COLO829 (cell line): ENCODE measurements around the gene NHLH1.
"Not testable (repeated sequence)": the region's sequence is repeated elsewhere in the genome, so short reads cannot be mapped to it uniquely, and the experiment has no call there.

Source experiments
- DNase-seq: peaks from one replicate; pipeline ENCODE4 v3.0.0; 2012; ENCODE audit warnings: low spot score

The NHLH1 gene

DNA sequence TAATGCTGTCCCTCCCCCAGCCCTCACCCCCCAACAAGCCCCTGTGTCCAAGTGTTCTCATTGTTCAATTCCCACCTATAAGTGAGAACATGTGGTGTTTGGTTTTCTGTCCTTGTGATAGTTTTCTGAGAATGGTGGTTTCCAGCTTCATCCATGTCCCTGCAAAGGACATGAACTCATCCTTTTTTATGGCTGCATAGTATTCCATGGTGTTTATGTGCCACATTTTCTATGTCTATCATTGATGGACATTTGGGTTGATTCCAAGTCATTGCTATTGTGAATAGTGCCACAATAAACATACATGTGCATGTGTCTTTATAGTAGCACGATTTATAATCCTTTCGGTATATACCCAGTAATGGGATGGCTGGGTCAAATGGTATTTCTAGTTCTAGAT is 17.9 kb downstream of the NHLH1 start:
- not testable (repeated sequence) for DNase-seq

DNA sequence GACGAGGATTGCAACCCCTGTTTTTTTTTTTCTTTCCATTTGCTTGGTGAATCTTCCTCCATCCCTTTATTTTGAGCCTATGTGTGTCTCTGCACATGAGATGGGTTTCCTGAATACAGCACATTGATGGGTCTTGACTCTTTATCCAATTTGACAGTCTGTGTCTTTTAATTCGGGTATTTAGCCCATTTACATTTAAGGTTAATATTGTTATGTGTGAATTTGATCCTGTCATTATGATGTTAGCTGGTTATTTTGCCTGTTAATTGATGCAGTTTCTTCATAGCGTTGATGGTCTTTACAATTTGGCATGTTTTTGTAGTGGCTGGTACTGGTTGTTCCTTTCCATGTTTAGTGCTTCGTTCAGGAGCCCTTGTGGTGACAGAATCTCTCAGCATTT is 21.5 kb downstream of the NHLH1 start:
- not testable (repeated sequence) for DNase-seq

DNA sequence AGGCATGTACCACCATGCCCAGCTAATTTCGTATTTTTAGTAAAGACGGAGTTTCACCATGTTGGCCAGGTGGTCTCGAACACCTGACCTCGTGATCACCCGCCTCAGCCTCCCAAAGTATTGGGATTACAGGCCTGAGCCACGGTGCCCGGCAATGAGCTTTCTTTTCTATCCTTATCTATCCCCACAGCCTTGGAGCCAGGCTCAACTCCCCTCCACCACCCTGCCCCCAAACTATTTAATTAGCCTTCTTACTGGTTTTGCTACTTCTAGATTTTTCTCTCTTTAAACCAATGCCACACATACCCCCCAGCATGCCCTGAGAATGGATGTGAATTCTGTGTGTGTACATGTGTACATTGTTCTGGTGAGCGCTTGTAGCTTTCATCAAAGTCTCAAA is 27.8 kb downstream of the NHLH1 start:
- DNase-seq: no peak

DNA sequence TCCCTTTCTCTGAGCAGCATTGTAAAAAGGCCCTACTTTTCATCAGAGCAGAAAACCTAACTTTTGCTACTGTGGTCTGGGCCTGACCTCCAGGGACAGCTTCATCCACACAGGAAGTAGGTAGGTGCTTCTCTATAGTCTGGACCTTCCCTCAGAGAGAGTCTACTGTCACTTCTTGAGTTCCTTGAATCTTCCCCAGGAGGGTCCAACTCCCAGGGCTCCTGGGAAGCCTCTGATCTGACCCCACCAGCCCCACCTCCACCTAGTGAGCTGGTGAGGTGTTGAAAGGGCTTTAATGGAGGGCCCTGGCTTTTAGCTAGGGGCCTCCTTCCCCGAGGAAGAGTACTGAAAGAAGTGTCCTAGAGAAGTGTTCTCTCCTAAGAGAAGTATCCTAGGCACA is 30.8 kb downstream of the NHLH1 start:
- no peak for DNase-seq

DNA sequence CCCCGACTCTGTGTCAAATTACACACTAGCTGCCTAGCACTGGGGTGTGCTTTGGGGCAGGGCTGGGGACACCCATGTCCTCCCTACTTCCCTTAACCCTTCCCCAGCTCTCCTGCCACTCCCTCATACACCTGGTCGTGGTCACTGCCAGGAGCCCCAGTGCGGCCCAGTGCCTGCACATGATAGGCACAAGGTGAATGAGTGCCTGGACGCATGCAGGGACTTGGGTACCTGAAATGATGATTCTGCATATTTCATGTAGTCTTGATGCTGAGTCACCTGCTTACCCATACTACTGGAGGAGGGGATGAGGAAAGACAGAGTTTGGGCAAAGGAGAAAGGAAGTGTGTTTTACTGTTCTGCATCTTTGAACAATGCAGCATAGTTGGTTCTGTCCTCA is 32.0 kb downstream of the NHLH1 start:
- DNase-seq: no peak

DNA sequence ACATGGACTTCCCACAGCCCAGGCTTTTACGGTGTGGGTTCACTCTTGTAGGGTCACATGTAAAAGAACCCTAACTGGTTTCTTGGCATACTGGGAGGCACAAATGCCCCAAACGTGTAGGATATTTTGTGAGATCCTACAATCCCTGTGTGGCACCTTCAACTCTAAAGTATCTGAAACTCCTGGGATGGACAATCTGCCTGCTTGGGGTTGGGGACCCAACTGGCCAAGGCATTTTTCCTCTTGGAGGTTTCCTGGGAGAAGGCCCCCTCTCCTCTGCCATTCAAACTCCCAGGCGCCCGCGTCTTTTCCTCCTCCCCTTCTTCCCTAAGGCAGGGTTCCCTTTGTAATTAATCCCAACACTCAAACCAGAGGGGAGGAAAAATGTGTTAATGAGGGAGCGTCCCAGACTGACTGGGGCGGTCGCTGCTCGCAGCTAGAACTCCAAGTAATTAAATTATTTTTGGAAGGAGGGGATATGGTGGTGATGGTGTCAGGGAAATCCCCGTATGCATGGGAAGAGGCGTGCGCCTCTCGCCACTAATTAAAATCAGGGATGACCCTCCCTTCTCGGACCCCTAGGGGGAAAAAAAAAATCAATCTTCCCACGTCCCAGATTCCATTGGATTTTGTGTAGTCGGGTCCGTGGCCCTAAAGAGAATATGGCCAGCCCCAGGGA is 32.8 kb downstream of the NHLH1 start:
- no peak for DNase-seq

DNA sequence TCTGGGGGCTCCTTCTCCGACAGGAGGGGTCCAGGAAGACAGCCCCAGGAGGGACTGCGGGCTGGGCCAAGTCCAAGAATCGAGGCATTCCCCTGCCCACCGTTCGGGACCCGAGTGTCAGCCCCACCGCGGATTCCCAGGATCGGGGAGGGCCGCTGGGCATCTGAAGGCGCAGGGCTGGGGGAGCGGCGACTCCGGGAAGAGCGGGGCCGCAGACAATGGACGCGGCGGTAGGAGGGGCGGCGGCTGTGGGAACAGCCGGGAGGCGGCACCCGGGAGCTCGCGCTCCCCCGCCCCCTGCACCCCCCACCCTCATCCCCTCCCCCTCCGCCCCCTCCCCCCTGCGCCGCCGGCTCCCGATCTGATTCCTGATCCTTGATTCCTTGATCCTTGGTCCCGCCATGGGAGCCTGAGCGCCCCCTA is 33.4 kb downstream of the NHLH1 start, which contains the start of gene VANGL2:
Gene VANGL2 (plus strand): TSS at position 342 of the 423 bp plus-strand sequence. CDS start 15,274 bp downstream, outside the sequence.
- peak; percentile 93 for DNase-seq

DNA sequence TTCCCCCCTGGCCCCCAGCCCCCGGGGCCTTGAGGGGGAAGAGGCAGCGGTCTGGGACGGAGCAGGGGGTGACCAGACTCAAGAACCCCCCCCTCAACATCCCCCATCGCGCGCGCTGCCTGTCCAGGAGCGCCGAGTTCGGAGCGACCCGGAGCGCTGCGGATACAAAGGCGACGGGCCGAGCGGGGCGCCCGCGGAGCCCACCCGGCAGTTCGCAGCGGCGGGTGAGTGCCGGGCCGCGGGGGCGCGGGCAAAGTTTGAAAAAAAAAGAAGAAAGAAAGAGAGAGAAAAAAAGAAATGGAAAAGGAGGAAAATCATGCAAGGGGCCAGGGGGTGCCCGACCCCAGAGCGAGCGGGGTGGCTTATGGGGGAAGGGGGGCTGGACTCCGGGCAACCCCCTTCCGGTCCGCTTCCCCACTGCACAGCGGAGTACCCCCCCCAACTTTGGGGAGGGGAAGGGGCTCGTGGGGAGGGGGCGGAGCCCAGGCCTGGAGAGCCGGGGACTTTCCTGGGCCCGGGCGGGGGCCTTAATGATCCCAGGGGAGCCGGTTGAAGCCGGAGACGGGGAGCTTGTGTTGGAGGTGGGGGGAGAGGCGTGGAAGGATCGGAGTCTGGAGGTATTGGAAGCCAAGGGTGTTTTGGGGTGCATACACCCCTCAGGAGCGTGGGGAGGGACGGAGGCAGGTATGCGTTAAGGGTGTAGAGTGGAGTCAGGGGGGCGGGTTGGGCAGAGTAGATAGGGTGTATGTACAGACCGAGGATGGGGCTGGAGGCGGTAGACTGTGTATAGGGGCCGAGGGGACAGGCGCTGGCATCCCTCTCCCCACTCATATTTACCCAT is 34.0 kb downstream of the NHLH1 start:
- no peak for DNase-seq

DNA sequence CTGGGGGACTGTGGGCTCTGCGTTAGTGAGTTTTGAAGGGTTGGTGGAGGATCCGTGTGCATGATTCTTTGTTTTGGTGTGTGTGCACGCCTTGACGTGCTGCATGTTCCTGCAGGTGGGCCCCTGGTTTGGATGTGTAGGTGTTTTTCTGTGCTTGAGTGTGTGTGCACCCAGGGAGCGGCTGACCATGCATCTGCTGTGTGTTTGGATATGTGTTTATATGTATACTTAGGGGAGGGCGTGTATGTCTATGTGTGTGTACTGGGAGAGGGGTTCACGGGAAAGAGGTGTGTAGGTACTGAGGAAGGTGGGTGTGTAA is 34.6 kb downstream of the NHLH1 start:
- DNase-seq: no peak

DNA sequence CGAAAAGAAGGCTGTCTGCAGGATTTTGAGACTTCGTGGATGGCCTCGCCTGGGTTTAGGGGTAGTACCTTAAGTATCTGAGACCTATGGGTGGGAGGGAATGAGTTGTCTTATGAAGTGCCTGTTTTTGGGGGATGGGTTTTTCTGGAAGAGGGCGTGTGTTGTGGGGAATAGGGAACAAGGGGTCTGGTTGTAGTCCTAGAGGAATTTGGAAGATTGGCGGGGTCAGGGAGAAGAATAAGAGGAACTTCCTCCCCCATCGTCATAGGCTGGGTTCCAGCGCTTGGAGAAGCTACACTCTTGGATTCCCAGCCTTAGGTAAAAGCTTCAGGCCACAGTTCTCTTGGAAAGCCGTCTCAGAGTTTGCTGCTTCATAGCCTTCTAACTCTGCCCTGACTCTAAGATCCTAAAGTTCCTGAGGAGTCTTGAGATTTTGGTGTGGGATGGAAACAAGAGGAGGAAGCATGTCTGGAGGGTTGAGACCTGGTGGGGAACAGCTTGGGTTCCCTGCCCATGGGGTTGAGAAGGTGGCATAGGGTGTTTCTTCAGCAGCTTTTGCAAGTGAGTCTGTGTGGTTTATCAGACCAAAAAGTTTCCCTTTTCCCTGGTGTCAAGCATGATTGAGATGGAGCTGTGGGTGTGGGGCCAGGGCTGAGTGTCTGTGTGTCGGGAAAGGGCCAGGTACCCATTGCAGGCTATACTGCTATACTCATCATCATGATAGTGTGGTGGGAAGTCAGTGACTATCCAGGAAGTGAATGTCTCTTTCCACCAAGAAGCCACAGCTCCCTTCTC is 35.3 kb downstream of the NHLH1 start:
- DNase-seq: no peak

DNA sequence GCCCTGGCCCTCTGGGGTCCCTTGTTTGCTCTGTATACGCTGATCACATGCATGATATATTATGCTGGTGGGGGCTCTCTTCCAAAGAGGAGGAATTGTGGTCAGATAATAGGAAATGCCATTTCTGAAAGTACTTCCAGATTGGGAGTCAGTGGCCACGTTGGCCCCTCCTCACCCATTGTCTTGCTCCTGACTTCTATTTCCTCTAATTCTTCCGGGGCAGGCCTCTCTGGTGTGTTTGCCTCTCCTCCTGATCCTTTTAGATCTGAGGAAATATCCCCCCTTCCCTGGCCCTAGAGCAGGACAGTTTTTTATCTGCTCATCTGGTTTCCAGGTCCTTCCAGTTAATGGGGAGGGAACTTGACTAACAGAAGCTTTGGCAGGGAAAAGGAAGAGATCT is 36.4 kb downstream of the NHLH1 start:
- DNase-seq: no peak

DNA sequence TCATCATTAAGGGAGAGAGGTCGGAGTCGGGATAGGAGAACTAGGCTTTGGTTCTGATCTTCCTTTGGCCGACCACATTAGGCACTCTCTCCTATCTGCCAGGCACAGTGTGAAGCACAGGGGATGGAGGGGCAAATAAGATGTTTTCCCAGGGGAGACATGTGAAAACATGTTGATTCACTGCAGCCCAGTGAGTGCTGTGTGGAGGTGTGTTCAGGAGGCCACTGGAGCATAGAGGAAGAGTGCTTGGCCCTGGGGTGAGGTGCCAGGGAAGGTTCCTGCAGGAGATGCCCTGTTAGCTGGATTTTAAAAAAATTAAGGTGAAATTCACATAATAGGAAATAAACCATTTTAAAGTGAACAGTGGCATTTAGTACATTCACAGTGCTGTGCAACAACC is 37.2 kb downstream of the NHLH1 start:
- DNase-seq: no peak

DNA sequence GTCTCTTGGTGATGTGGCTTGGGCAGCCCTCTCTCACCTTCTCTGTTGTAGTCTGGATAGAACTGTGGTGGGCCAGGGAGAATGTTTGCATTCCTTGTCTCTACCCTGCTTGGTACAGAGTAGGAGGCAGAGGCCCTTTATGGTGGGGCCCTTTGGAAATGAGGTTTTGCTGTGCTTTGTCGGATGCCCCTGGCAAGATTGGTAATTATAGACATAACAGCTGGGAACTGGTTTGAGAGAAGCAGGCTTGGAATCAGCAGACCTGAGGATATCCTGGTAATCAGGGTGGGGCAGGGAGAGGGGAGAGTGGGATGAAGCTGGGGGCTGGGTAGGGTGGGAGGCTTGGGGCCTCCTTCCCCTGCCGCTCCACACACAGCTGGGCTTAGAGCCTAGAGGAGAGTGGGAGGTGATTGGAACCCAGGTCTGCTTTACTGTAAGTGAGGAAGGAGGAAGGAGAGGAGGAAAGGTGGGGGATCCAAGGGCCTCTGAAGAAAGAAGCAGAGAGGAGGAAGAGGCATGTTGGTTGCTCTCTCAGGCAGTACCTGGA is 38.5 kb downstream of the NHLH1 start:
- no peak for DNase-seq

DNA sequence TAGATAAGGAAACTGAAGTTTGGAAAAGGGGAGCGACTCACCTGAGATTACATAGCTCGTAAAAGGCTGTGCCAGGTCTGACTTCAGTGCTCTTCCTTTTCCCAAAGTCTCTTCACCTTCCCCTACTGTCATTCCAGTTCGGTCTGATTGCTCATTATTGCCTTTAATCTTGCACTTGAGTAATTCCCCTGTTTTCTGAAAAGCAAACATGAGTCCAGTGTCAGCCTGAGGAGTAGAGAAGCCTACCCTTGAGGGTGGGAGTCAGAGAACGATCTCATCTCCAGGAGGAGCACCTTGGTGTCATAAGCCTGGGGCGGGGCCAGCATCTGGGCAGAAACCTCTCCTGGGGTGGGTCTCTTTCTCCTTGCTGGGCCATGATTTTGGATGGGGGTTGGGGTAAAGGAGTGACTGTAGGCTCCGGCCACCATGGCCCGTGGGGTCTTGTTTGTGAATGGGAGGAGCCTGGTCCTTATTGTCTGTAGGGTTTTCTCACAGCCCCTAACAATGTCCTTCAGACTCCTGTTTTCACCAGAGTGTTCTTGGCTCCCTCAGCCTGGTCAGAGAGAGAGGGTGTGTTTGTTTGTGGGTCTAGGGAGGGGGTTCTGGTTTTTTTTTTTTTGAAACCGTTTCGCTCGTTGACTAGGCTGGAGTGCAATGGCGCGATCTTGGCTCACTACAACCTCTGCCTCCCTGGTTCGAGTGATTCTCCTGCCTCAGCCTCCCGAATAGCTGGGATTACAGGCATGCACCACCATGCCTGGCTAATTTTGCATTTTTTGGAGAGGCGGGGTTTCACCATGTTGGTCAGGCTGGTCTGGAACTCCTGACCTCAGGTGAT is 39.5 kb downstream of the NHLH1 start:
- DNase-seq: no peak

DNA sequence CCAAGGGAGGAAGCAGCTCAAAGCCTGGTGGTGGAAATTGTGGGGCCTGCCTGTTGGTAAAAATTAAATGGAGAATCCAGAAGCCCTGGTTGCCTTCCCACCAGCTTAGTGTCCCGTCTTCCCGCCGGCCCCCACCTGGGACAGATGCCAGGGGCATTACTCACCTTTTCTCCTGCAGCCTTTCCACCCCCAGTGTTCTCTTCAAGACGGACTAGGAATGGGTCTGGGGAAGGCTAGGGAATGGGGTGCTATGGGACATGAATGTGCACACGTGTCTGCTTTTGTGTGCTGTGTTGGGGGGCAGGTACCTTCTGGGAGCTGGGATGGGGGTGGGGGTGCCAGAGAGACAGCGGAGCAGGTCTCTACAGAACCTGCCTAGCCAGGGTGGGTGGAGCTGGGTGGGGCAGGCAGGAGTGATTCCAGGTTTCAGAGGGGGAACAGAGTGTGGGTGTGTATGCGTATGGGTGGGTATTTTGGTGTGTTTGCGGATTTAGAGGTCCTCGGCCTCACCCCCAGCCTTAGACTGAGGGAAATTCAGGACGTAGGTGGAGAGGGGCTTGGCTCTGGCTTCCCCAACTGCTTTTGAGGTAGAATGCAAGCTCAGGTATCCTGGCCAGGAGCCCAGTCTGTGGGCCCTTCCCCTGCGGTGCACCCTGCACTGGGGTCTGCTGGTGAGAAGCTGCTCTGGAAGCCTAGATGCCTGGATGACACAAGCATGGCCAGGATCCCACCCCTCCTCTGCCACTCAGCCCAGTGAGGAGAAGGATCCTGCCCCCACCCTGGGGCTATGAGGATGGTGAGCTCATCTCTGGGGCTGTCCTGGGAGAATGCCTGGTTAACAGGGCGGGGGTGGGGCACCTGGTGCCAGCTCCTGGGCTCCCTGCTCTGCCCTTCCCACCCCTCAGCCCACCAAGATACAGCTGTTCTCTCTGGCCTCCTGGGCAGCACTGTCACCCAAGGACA is 41.2 kb downstream of the NHLH1 start:
- DNase-seq: no peak

DNA sequence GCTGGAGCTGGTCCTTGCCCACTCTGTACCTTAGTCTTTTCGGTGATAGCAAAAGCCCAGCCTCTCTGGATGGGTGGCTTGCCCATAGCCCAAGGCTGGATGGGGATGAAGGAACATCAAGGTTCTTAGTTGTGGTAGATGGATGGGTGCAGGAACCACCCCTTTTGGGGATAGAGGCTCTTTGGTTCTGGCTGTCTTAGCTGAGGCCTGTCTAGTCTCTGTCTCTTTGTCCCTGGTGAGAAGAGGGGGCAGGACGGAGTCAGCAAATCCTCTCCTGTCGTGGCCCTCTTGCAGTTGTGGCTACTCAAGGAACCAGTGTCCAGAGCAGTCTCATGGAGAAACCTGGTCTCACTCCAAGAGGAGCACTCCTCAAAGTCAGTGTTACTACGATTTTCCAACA is 42.0 kb downstream of the NHLH1 start:
- DNase-seq: no peak

DNA sequence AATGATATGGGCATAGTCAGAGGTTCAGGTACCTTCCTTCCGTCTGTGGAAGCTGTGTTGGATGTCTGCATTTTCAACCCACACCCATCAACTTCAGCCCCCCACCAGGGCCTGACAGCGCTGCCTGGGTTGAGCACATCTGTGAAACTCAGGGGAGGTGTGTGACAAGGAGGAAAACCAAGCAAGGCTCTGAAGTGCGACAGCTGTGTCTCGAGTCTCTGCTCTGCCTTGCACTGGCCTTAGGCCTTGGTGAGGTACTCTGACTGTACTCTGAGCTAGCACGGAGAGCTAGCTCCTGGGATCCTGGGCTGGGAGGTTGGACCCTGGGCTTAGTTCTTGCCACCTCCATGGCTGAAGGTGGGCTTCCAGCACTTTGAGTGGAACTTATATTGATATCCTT is 42.6 kb downstream of the NHLH1 start:
- no peak for DNase-seq

DNA sequence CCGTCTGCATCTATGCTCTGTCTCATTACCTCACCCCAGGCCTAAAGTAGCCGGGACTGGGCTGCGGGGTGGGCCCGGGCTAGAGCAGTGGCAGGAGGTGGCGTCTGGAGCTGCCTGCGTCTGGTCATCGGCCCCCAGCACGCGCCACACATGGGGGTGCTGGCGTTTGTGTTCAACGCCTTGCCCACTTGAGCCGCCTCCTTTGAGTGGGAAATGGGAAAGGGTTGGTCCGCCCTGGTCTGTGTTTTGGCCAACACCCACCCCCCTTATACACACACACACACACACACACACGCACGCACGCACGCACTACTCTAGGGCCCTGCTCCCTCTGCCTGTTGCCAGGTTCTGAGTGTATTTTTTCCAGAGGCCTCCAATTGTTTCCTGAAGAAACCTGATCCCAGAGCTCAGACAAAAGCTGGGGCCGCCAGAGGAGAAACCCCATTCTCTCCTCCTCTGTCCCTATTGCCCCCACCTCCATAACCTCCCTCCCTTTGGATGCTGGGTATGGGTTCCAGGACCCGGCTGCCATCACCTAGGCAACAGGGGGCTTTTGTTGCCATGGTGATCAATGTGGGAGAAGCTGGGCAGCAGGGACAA is 43.6 kb downstream of the NHLH1 start:
- DNase-seq: no peak

DNA sequence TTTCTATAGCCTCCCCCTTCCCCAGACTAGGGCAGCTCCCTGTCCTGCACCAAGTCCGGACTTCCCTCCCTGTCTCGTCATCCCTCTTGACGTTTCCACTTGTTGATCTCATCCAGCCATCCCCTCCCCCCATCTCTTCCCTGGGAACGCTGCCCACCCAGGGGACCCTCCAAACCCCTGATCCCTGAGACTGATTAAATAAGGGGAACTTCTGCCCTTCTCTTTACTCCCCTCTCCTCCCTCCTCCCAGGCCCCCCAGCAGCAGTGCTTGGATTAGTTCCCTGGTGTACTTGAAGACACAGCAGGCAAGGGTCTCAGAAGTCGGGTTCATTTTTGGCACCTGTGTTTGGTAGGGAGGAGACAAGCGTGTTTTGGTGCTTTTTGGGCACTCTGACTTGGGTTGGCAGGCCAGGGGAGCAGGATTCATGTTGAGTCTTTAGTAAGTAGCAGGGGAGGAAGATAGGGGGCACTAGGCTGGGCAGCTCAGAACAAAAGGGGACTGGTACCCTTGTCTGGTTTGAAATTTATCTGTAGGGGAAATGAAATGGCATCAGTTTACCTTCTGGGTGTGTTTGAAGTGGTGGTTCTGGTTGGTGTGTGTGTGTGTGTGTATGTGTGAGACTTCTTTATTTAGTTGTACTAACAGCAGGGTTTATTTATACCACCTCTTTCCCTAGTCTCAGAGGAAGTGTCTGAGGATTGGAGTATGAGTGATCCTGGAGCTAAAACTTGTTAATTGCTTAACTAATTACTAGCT is 44.6 kb downstream of the NHLH1 start:
- DNase-seq: no peak
